Omental fat pad (tissue), 4 donors: ENCODE measurements around the gene MFSD12. TPM values are rescaled to one million over a fixed set of nuclear protein-coding genes. Genes with fewer than 3 reads are reported as not detected.

Experiments used
- ATAC-seq: fragments of 150-250 bp; one replicate; pipeline ENCODE4 v1.9.1; 2016; ENCODE audit warnings: mild to moderate bottlenecking, moderate library complexity; ENCODE audit not compliant: low FRiP score
- DNase-seq: peaks from one replicate; pipeline ENCODE4 v3.0.0-alpha.2; 2019; ENCODE audit warnings: low spot score
- total RNA-seq, 4 donors: library from RNA; depleted of rRNA; stranded (reverse); fragments of >200 nt; gene quantifications; one replicate each; pipeline ENCODE4 v1.1.0, GENCODE V29; 2016
- TF ChIP-seq, protein P1 (sequence below), 3 donors: fragments of 450-650 bp; IDR thresholded peaks; one replicate each; pipeline ENCODE4 v1.5.1; 2016 to 2017; ENCODE audit warnings: antibody characterized with exemption in 3 of 3, mild to moderate bottlenecking in 3 of 3, moderate library complexity in 2 of 3

MFSD12 gene
- total RNA-seq, 4 donors from 2014 or later: 27.7 to 127 (median 53.3) TPM

- DNase-seq (no peak), ATAC-seq (no peak)
- TF ChIP-seq, protein P1, sequence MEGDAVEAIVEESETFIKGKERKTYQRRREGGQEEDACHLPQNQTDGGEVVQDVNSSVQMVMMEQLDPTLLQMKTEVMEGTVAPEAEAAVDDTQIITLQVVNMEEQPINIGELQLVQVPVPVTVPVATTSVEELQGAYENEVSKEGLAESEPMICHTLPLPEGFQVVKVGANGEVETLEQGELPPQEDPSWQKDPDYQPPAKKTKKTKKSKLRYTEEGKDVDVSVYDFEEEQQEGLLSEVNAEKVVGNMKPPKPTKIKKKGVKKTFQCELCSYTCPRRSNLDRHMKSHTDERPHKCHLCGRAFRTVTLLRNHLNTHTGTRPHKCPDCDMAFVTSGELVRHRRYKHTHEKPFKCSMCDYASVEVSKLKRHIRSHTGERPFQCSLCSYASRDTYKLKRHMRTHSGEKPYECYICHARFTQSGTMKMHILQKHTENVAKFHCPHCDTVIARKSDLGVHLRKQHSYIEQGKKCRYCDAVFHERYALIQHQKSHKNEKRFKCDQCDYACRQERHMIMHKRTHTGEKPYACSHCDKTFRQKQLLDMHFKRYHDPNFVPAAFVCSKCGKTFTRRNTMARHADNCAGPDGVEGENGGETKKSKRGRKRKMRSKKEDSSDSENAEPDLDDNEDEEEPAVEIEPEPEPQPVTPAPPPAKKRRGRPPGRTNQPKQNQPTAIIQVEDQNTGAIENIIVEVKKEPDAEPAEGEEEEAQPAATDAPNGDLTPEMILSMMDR (IDR thresholded peaks at IDR 0.05): no peak
These were observed 18.7 kb upstream of the MFSD12 start for GRCh38 chr19:3575949-3576673.

DNA sequence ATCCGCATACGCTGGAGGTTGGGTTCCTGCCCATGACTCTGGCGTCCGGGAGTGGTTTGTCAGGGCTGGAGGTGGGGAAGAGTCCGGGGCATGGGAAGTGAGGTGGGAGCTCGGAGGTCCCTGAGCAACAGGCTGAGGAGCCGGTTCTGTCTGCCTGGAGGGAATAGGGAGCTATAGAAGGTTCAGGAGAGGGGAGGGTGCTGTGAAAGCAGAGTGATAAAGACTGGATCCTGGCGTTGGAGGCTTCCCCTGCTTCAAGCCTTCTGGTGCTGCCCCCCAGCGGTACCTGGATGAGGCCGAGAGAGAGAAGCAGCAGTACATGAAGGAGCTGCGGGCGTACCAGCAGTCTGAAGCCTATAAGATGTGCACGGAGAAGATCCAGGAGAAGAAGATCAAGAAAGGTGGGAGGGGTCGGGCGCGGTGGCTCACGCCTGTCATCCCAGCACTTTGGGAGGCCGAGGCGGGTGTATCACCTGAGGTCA, 17.9 kb upstream of the MFSD12 start:
- TF ChIP-seq, protein P1 (IDR thresholded peaks at IDR 0.05): no peak
- ATAC-seq: no peak
- DNase-seq: no peak

DNA sequence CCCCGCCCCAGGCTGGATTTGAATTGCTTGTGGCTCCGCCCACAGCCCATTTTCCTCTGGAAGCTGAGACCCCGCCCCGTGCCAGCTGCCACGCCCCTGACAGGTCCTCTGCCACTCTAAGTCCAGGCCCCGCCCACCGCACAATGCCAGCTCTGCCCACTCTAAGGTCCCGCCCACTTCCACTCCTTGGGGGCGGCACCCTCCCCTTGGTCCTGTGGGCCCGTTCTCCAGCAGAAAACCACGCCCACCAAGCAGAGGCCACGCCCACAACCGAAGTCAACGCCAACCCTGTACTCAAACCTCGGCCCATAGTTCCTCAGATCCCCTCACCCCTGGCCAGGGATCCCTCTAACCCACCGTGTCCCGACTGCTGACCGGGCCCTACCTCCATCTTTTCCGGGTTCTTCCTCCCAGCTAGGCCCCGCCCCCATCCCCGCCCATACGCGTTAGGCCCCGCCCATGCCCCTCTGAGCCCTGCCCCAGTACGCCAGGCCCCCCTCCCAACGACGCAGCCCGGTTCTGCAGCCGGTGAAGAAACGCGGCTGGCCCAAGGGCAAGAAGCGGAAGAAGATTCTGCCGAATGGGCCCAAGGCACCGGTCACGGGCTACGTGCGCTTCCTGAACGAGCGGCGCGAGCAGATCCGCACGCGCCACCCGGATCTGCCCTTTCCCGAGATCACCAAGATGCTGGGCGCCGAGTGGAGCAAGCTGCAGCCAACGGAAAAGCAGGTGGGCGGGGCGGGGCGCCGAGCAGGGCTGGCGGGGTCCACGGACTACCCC, 16.7 kb upstream of the MFSD12 start:
- TF ChIP-seq, protein P1 (IDR thresholded peaks at IDR 0.05): no peak
- DNase-seq (peak; percentile 85), ATAC-seq (peak; percentile 20)

DNA sequence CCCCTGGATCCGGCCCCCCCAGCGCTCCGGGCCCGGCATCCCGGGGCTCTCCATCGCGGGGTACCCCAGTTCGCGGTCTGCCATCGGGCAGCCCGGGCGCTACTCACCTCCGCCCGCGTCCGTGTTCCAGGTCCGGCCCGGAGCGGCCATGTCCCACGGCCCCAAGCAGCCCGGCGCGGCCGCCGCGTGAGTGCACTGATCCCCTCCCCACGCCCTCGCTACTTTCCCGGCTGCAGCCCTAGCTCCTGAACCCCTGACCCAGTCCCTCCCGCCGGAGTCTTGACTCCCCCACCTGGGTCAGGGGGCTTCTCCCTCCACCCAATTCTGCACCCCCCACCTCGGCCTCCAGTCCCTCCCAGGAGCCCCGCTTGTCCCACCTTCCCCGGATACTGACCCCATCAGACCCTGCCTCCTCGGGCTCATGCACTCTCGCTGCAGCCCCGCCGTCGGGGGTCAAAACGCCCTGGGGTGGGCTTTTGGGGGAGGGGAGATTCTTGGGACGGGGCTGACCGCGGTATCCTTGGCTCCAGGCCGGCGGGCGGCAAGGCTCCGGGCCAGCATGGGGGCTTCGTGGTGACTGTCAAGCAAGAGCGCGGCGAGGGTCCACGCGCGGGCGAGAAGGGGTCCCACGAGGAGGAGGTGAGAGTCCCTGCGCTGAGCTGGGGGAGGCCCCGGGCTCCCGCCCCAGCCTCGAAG, 15.9 kb upstream of the MFSD12 start:
- no peak for ATAC-seq
- TF ChIP-seq, protein P1 (IDR thresholded peaks at IDR 0.05): no peak
- no peak for DNase-seq

GRCh38 chr19:3572855-3573161, 15.4 kb upstream of the MFSD12 start, which contains the start of gene HMG20B:
TSS of gene HMG20B (plus strand) at chr19:3572944. CDS start at chr19:3573310, 366 bp downstream.
- ATAC-seq: no peak
- DNase-seq: no peak
- TF ChIP-seq, protein P1 (IDR thresholded peaks at IDR 0.05): no peak

DNA sequence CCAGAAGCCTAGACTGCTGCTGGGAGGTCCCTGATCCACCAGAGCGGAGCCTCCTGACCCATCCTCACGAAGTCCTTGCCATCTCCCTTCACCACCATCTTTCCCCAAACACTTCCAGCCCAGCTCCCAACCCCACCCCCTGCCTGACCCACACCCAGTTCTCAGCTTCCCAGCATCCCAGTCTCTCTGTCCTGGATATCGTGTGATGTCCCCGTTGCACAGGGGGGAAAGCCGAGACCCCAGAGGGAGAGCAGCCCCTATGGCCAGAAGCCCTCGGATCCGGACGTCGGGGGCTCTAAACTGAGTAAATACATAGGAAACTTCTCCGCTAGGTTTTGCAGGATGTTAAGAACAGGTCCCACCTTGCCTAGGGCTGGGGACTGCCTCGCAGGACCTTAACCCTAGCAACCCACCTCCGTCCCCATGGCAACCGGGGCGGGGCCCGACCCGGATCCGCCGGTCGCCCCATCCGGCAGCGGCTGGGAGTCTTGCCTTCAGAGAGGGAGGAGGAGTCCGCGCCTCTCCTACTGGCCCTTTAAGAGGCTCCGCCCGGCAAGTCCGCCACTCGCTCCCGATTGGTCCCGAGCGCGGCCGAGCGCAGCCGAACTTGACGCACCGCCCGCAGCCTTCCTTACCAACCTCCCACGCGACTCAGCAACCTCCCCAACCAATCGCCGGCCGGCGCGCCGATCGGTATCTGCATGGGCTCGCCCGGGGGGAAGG, 14.9 kb upstream of the MFSD12 start:
- TF ChIP-seq, protein P1 (IDR thresholded peaks at IDR 0.05): no peak
- ATAC-seq: peak; percentile 99
- DNase-seq: peak; percentile 97
